ENCODE results near the gene APOBR. TPM values are rescaled to one million over a fixed set of nuclear protein-coding genes. Genes with fewer than 3 reads are reported as not detected.
"Not testable (repeated sequence)": the region's sequence is repeated elsewhere in the genome, so short reads cannot be mapped to it uniquely, and the experiment has no call there.

Gene APOBR
- total and polyA plus RNA-seq, 4 donors = 0.28 to 1.5 (median 1.3) TPM

GRCh38 chr16:28543072-28543471 is 48.6 kb downstream of the APOBR start:
- WGBS = 46% methylated on average over 7 of the region's 7 CpGs
- peak overlapping the region; percentile 68 to 74 for H3K27ac ChIP-seq (ENCODE audit: low read depth in 1 of 2, low read length in 2 of 2)
- H3K9ac ChIP-seq (ENCODE audit: low read depth in 1 of 2, low read length in 2 of 2) = no peak overlapping the region
- no peak for DNase-seq (ENCODE audit: low spot score)
- no peaks in the 10 kb centered on the region for H3K36me3 ChIP-seq (ENCODE audit: control insufficient read depth in 4 of 4, insufficient read depth in 3 of 4, low read depth in 1 of 4, low read length in 3 of 4)
- no peak overlapping the region for H3K4me3 ChIP-seq (ENCODE audit: low read depth in 1 of 3, low read length in 3 of 3)
- peaks cover 3 to 23% (median 10%) of the 10 kb centered on the region in 4 donors for H3K4me1 ChIP-seq (ENCODE audit: control insufficient read depth in 4 of 4, insufficient read depth in 4 of 4, low read length in 3 of 4)
- TF ChIP-seq YY1 (IDR thresholded peaks at IDR 0.05) (no peak), RXRA (IDR thresholded peaks at IDR 0.05) (peak in 1 of 2 donors; percentile 45), FOXA2 (IDR thresholded peaks at IDR 0.05) (no peak), FOXA1 (IDR thresholded peaks at IDR 0.05) (no peak), RAD21 (IDR thresholded peaks at IDR 0.05) (no peak), HNF4A (conservative IDR thresholded peaks at IDR 0.05) (peak in 1 of 2 donors; percentile 12), SP1 (IDR thresholded peaks at IDR 0.05) (peak; percentile 12), TAF1 (conservative IDR thresholded peaks at IDR 0.05) (no peak)
- no peaks in the 10 kb centered on the region for H3K27me3 ChIP-seq (ENCODE audit: control insufficient read depth in 4 of 4, insufficient read depth in 4 of 4, low read length in 3 of 4)
- no peaks in the 10 kb centered on the region for H3K9me3 ChIP-seq (ENCODE audit: control insufficient read depth in 4 of 4, low read length in 3 of 4)

- Histone ChIP-seq H3K36me3 (ENCODE audit: control insufficient read depth in 4 of 4, insufficient read depth in 3 of 4, low read depth in 1 of 4, low read length in 3 of 4) (no peaks in the 10 kb centered on the region), H3K9ac (ENCODE audit: low read depth in 1 of 2, low read length in 2 of 2) (no peak overlapping the region), H3K27me3 (ENCODE audit: control insufficient read depth in 4 of 4, insufficient read depth in 4 of 4, low read length in 3 of 4) (no peaks in the 10 kb centered on the region), H3K27ac (ENCODE audit: low read depth in 1 of 2, low read length in 2 of 2) (no peak overlapping the region), H3K4me3 (ENCODE audit: low read depth in 1 of 3, low read length in 3 of 3) (no peak overlapping the region), H3K9me3 (ENCODE audit: control insufficient read depth in 4 of 4, low read length in 3 of 4) (no peaks in the 10 kb centered on the region), H3K4me1 (ENCODE audit: control insufficient read depth in 4 of 4, insufficient read depth in 4 of 4, low read length in 3 of 4) (peaks cover 3 to 17% (median 7%) of the 10 kb centered on the region in 4 donors)
- no peak for DNase-seq (ENCODE audit: low spot score)
- 94% methylated on average over 3 of the region's 3 CpGs for WGBS
- TF ChIP-seq EGR1 (IDR thresholded peaks at IDR 0.05; ENCODE audit: low read depth in 2 of 2) (no peak), ZBTB33 (IDR thresholded peaks at IDR 0.05) (no peak), HNF4G (IDR thresholded peaks at IDR 0.05) (no peak), SP1 (IDR thresholded peaks at IDR 0.05) (no peak), GABPA (IDR thresholded peaks at IDR 0.05 in 1 of 2, conservative IDR thresholded peaks at IDR 0.05 in 1 of 2) (no peak), REST (IDR thresholded peaks at IDR 0.05) (no peak), FOXA2 (IDR thresholded peaks at IDR 0.05) (no peak), NR2F2 (IDR thresholded peaks at IDR 0.05) (no peak), CTCF (IDR thresholded peaks at IDR 0.05; ENCODE audit: low read depth, low read length, missing input control) (no peak), RAD21 (IDR thresholded peaks at IDR 0.05) (no peak), ATF3 (IDR thresholded peaks at IDR 0.05) (no peak), YY1 (IDR thresholded peaks at IDR 0.05) (no peak), RXRA (IDR thresholded peaks at IDR 0.05) (no peak)
These were observed 50.6 kb downstream of the APOBR start for GRCh38 chr16:28544998-28545397.

- H3K9me3 ChIP-seq (ENCODE audit: control insufficient read depth in 4 of 4, low read length in 3 of 4); H3K27me3 ChIP-seq (ENCODE audit: control insufficient read depth in 4 of 4, insufficient read depth in 4 of 4, low read length in 3 of 4); H3K36me3 ChIP-seq (ENCODE audit: control insufficient read depth in 4 of 4, insufficient read depth in 3 of 4, low read depth in 1 of 4, low read length in 3 of 4); H3K9ac ChIP-seq (ENCODE audit: low read depth in 1 of 2, low read length in 2 of 2); DNase-seq (ENCODE audit: low spot score); H3K27ac ChIP-seq (ENCODE audit: low read depth in 1 of 2, low read length in 2 of 2); H3K4me3 ChIP-seq (ENCODE audit: low read depth in 1 of 3, low read length in 3 of 3): not testable (repeated sequence)
- 94% methylated on average over 7 of the region's 7 CpGs for WGBS
- H3K4me1 ChIP-seq (ENCODE audit: control insufficient read depth in 4 of 4, insufficient read depth in 4 of 4, low read length in 3 of 4) = peaks cover 3 to 17% (median 7%) of the 10 kb centered on the region in 4 donors
These were observed 51.5 kb downstream of the APOBR start for GRCh38 chr16:28545964-28546363.
